EH (cell line): ENCODE data around the gene GPC6.

ENCODE experiments used
- DNase-seq: peaks from one replicate; pipeline ENCODE4 v3.0.0-alpha.2; 2015; ENCODE audit warnings: low read depth

The GPC6 gene

GRCh38 chr13:93926425-93926824 is 699.8 kb downstream of the GPC6 start:
- DNase-seq: no peak

GRCh38 chr13:93927431-93927830 is 700.8 kb downstream of the GPC6 start:
- no peak for DNase-seq

GRCh38 chr13:93932901-93933300 is 706.3 kb downstream of the GPC6 start:
- no peak for DNase-seq

- no peak for DNase-seq
These were observed 710.3 kb downstream of the GPC6 start for GRCh38 chr13:93936901-93937300.

- DNase-seq: no peak
These were observed 714.8 kb downstream of the GPC6 start for GRCh38 chr13:93941444-93941843.

GRCh38 chr13:93942016-93942415 is 715.4 kb downstream of the GPC6 start:
- DNase-seq: no peak

GRCh38 chr13:93945621-93946020 is 719.0 kb downstream of the GPC6 start:
- no peak for DNase-seq

- DNase-seq: no peak
These were observed 720.4 kb downstream of the GPC6 start for GRCh38 chr13:93946994-93947393.

- no peak for DNase-seq
These were observed 721.0 kb downstream of the GPC6 start for GRCh38 chr13:93947651-93948050.

- DNase-seq: no peak
These were observed 721.7 kb downstream of the GPC6 start for GRCh38 chr13:93948162-93948922.

GRCh38 chr13:93951108-93951507 is 724.5 kb downstream of the GPC6 start:
- no peak for DNase-seq

GRCh38 chr13:93951951-93952350 is 725.3 kb downstream of the GPC6 start:
- DNase-seq: no peak

- no peak for DNase-seq
These were observed 727.2 kb downstream of the GPC6 start for GRCh38 chr13:93953841-93954240.

GRCh38 chr13:93955904-93956303 is 729.3 kb downstream of the GPC6 start:
- DNase-seq: no peak

- DNase-seq: no peak
These were observed 729.8 kb downstream of the GPC6 start for GRCh38 chr13:93956426-93956825.

- no peak for DNase-seq
These were observed 730.8 kb downstream of the GPC6 start for GRCh38 chr13:93957371-93957770.

- no peak for DNase-seq
These were observed 733.4 kb downstream of the GPC6 start for GRCh38 chr13:93959796-93960533.

- DNase-seq: peak; percentile 23
These were observed 736.9 kb downstream of the GPC6 start for GRCh38 chr13:93963266-93964145.

- no peak for DNase-seq
These were observed 737.5 kb downstream of the GPC6 start for GRCh38 chr13:93964146-93964512.

GRCh38 chr13:93965587-93965986 is 739.0 kb downstream of the GPC6 start:
- no peak for DNase-seq

GRCh38 chr13:93966267-93966936 is 739.8 kb downstream of the GPC6 start:
- no peak for DNase-seq

- no peak for DNase-seq
These were observed 740.7 kb downstream of the GPC6 start for GRCh38 chr13:93967286-93967685.
